Memory B cell (primary cell): ENCODE data around the gene TNFSF8.

Experiments used
- ATAC-seq: fragments of 150-1000 bp; cut with Tn5 transposase; 2 replicates; pipeline ENCODE4 v1.10.0; 2021; ENCODE audit warnings: low read depth, mild to moderate bottlenecking, moderate library complexity
- DNase-seq, 2 donors: peaks; one replicate each; pipeline ENCODE4 v3.0.0; 2022; ENCODE audit warnings: low spot score in 2 of 2
- H3K27ac Mint-ChIP-seq: one replicate; pipeline ENCODE4 v1.8.0; 2022; ENCODE audit warnings: mild to moderate bottlenecking, moderate library complexity, mixed read lengths
- H3K27me3 Mint-ChIP-seq: one replicate; pipeline ENCODE4 v1.8.0; 2022; ENCODE audit warnings: mixed read lengths
- H3K36me3 Mint-ChIP-seq: one replicate; pipeline ENCODE4 v1.8.0; 2022; ENCODE audit warnings: mild to moderate bottlenecking, mixed read lengths
- H3K4me1 Mint-ChIP-seq: one replicate; pipeline ENCODE4 v1.8.0; 2022; ENCODE audit warnings: mixed read lengths
- H3K4me3 Mint-ChIP-seq: one replicate; pipeline ENCODE4 v1.8.0; 2022; ENCODE audit warnings: mild to moderate bottlenecking, moderate library complexity, mixed read lengths
- H3K9me3 Mint-ChIP-seq: one replicate; pipeline ENCODE4 v1.8.0; 2022; ENCODE audit warnings: mixed read lengths

Gene TNFSF8

GRCh38 chr9:114860187-114860586 lies 70.2 kb downstream of the TNFSF8 start:
- peaks cover 2% of the 10 kb centered on the region for H3K9me3 Mint-ChIP-seq
- H3K4me1 Mint-ChIP-seq: peaks cover 6% of the 10 kb centered on the region
- H3K36me3 Mint-ChIP-seq: peaks cover 1% of the 10 kb centered on the region
- DNase-seq (no peak), ATAC-seq (no peak)
- no peak overlapping the region for H3K4me3 Mint-ChIP-seq
- H3K27ac Mint-ChIP-seq: no peak overlapping the region
- peaks cover 3% of the 10 kb centered on the region for H3K27me3 Mint-ChIP-seq

GRCh38 chr9:114856942-114857315 lies 73.5 kb downstream of the TNFSF8 start:
- Mint-ChIP-seq H3K27ac (no peak overlapping the region), H3K4me1 (peaks cover 4% of the 10 kb centered on the region), H3K4me3 (no peak overlapping the region), H3K9me3 (peaks cover 2% of the 10 kb centered on the region), H3K27me3 (peaks cover 3% of the 10 kb centered on the region), H3K36me3 (peaks cover 1% of the 10 kb centered on the region)
- DNase-seq: no peak
- no peak for ATAC-seq

GRCh38 chr9:114856215-114856941 lies 74.0 kb downstream of the TNFSF8 start:
- Mint-ChIP-seq H3K27ac (no peak overlapping the region), H3K27me3 (peaks cover 3% of the 10 kb centered on the region), H3K36me3 (peaks cover 1% of the 10 kb centered on the region), H3K9me3 (peaks cover 2% of the 10 kb centered on the region), H3K4me1 (peaks cover 4% of the 10 kb centered on the region), H3K4me3 (no peak overlapping the region)
- DNase-seq (no peak), ATAC-seq (no peak)

- Mint-ChIP-seq H3K27ac (no peak overlapping the region), H3K4me1 (no peaks in the 10 kb centered on the region), H3K36me3 (peaks cover 1% of the 10 kb centered on the region), H3K27me3 (peaks cover 3% of the 10 kb centered on the region), H3K9me3 (peaks cover 2% of the 10 kb centered on the region), H3K4me3 (no peak overlapping the region)
- ATAC-seq: no peak
- no peak for DNase-seq
Measured at GRCh38 chr9:114855488-114855887, 74.9 kb downstream of the TNFSF8 start.

GRCh38 chr9:114854736-114855355 lies 75.5 kb downstream of the TNFSF8 start:
- Mint-ChIP-seq H3K27me3 (peaks cover 3% of the 10 kb centered on the region), H3K27ac (no peak overlapping the region), H3K4me3 (no peak overlapping the region), H3K36me3 (peaks cover 1% of the 10 kb centered on the region), H3K4me1 (no peaks in the 10 kb centered on the region), H3K9me3 (peaks cover 2% of the 10 kb centered on the region)
- ATAC-seq: no peak
- DNase-seq: no peak

- Mint-ChIP-seq H3K4me3 (no peak overlapping the region), H3K27me3 (no peaks in the 10 kb centered on the region), H3K9me3 (peaks cover 1% of the 10 kb centered on the region), H3K4me1 (no peaks in the 10 kb centered on the region), H3K27ac (no peak overlapping the region), H3K36me3 (peaks cover 1% of the 10 kb centered on the region)
- DNase-seq: no peak
- ATAC-seq: no peak
Measured at GRCh38 chr9:114853071-114853855, 77.1 kb downstream of the TNFSF8 start.

GRCh38 chr9:114852050-114852594 lies 78.3 kb downstream of the TNFSF8 start:
- Mint-ChIP-seq H3K36me3 (no peaks in the 10 kb centered on the region), H3K4me3 (no peak overlapping the region), H3K4me1 (no peaks in the 10 kb centered on the region), H3K27me3 (no peaks in the 10 kb centered on the region), H3K9me3 (no peaks in the 10 kb centered on the region), H3K27ac (no peak overlapping the region)
- ATAC-seq: no peak
- no peak for DNase-seq

GRCh38 chr9:114851306-114851705 lies 79.1 kb downstream of the TNFSF8 start:
- Mint-ChIP-seq H3K27ac (no peak overlapping the region), H3K9me3 (no peaks in the 10 kb centered on the region), H3K4me1 (no peaks in the 10 kb centered on the region), H3K36me3 (no peaks in the 10 kb centered on the region), H3K4me3 (no peak overlapping the region), H3K27me3 (no peaks in the 10 kb centered on the region)
- ATAC-seq: no peak
- no peak for DNase-seq
